ENCODE data around the gene CD2AP.
"Not testable (repeated sequence)": the region's sequence is repeated elsewhere in the genome, so short reads cannot be mapped to it uniquely, and the experiment has no call there.

The CD2AP gene

DNA sequence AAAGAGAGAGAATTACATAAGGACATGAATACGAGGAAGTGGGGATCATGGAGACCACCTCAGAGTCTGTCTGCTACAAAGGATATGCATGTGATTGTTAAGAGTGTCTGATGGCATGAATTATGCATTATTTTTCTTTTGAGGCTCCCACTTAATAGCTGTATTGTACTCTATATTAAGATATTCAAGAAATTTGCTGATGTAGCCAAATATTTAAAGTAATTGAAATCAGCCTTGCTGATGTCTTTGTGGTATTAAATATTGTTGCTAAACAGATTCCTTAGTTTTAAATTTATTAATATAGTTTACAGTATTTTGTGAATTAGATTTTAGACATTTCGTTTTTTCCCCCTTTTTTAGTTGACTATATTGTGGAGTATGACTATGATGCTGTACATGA lies 25.3 kb downstream of the CD2AP start:
- no peak for DNase-seq

DNA sequence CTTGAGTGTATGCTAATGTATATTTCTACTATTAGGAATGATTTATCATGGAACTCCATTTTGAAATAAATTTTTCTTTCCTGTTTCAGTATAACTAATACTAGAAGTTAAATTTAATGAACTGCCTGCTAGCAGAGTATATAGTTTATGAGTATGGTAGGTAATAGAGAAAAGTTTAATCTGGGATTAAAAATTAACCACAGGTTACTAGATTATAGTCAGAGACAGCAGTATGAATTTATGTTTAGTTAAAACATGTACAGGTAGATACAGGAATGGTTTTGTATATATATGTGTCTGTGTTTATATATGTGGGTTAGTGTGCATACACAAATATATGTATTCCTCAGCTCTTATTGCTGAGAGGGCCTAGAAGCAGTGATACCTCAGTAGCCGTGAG lies 32.3 kb downstream of the CD2AP start:
- DNase-seq = no peak

DNA sequence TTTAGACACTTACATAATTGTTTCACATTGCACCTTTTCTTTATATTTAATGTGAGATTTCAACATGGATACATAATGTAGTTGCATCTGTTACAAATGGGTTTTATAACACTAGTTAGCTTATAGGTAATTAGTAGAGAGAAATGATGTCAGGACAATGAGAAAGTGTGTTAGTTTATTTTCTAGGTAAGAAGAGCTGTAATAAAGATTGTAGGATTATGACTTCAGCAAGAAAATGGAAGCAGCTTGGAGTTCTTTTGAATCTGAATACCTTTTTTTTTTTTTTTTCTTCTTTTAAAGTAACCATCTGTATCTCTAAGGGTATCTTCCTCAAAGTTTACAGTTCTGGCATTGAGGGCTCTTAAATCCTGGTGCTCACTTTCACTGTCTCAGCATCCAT lies 35.3 kb downstream of the CD2AP start:
- no peak for DNase-seq

DNA sequence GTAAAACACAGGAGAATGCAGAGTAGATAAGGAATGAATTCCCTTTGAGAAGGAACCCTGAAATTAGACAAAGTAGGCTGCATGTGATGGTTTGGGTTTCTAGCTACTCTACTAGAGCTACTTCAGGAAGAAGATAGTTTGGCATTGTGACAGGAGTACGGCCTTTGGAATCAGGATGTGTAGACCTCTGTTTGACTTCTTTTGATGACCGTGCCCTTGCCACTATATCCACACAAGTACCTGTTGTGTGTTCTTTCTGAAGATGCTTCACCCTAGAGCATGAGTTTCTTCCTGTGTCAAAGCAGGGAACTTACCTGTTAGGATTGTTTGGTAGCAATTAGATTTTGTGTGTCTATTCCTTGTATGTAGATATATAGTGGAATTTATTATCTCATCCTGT lies 41.7 kb downstream of the CD2AP start:
- DNase-seq = no peak

DNA sequence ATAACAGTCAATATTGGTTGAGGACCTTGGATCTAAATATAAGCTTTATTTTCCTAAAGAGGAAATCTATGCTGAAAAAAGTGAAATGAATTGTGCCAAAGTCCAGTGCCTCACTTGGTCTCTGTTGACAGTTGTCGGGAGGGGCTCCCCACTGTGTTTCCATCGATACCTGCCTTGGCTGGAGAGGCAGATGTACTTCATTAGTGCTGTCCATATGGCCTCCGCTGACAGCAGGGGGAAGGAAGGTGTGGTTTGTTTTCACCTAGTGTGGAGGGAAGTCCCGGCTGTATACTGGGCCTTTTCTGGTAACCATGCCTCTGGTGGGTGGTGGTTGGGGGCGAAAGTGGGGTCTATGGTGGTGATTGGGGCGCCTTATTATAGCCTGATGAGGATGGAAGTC lies 42.7 kb downstream of the CD2AP start:
- DNase-seq = no peak

DNA sequence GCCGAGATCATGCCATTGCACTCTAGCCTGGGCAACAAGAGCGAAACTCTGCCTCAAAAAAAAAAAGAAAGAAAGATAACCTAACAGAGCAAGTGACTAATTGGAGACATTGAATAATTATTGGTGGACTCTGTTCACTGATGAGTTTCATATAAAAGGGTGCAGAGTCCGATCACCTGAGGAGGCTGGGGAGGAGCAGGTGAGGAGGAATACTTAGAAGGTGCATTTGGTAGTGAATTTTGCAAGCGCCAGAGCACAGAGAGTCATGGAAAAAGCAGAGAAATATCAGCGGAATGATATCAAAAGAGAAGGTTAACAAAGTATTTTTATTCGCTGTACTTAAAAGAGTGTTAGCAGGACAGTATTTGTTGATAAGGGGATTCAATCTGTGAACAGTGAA lies 44.4 kb downstream of the CD2AP start:
- no peak for DNase-seq

DNA sequence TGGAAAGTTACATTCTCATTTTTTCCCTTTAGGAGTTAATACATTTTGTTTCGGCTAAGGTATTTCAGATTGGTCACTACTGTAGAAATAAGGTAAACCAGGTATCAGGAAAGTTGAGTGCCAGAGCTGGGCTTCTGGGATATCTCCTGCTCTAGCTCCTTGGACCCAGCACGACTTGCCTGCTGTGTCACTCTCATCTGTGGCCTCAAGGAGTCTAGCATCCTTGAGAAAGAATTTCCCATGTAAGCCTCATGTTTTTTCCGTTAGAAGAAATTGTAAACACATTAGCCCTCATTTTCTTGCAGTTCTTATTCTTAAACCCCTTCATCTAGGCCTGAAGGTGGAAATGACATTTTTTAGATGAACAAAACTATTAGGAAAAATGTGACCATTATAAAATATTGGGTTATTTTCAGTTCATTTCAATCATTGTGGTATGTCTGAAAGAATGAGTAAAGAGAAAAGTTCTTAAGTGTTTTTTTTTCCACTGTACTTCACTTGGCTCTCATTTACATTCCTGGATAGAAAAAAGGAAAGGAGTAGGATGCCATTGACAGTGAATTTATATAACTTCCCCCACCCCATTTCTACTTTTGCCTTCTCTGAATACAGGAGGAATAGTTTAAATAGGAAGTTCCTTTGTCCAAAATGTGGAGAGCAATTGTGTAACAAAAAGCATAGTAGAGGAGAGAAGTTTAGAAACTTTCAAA lies 46.7 kb downstream of the CD2AP start:
- DNase-seq = no peak

DNA sequence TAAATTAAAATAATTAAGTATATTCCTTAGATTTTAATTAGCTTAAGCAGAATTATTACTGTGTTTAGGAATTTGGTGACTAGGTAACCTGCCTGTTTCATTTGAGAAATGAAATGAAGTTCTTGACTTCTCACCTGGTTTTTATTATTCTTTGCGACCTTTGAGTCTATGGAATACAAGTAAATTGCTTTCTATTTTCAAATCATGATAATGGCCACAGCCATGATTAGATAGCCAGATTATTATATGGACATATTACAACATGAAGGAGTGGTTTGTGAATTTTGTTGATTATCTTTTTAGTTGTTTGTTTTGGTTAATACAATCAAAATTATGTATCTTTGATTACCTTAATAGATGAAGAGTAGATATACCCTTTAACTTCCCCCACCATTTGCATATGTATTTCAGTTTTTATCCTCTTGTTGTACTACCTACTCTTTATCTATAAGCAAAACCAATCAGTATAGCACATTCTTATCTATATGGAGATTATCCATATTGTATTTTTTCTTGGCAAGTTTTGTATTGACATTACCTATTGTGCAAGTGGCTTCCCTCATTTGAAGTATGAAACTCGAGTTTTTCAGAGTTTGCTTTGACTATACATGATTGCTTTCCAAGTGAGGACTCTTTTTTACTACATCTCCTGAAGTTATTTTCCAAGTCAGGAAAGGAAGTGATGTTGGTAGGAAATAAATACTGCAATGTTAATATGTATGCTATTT lies 47.9 kb downstream of the CD2AP start:
- no peak for DNase-seq

DNA sequence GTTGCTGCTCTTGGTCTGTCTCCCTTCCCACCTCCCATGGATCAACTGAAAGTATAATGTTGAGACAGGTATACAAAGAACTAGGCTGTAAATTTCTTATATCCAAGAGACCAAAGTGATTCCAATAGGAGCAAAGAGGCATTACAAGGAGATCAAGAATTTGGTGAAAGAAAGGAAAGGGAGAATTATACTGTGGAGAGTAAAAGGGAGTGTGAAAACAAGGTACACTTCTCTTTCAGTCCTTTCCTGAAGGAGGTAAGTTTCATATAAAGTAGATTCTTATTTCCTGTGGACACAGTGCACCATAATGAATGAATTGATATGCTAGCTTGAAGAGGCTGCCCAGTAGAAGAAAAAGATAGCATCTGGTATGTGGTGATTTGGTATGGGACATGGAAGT lies 49.7 kb downstream of the CD2AP start:
- no peak for DNase-seq

DNA sequence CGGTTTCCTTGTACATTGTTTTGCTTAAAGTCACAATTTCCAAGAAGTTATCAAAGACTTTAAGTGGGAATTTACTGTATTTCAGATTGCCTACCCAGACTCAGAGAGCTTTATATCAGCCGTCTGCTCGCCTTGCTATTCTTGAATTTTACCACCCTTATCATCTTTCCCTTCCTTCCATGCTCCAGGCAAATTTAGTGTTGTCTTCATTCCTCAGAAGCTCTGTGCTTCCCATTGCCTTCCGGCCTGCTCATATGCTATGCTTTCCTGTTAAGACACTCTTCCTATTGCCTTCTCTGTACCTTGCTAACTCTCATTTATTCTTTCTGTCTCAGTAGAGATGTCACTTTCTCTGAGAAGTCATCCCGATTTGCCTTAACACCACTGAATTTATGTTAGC lies 52.1 kb downstream of the CD2AP start:
- DNase-seq = no peak

DNA sequence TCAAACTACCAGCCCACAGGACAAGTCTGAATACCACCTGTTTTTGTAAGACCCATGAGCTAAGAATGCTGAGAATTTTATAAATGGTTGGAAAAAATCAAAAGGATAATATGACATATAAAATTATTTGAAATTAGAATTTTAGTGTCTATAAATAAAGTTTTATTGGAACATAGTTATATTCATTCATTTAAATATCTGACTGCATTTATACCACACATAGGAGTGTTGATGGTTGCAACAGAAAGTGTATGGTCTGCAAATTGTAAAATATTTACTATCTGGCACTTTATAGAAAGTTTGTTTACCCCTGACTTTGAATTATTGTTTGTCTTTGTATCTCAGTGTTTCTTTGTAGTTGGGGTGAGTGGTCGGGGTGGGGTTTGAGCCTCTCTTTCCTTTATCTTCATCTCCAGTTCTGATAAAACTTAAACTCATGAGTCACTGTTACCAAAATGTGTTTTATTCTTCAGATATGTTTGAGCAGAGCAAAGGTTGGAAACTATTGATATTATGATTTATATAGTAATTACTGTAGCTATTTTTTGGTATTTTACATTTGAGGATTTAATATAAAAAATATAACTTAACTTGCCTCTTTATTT lies 55.5 kb downstream of the CD2AP start:
- no peak for DNase-seq

DNA sequence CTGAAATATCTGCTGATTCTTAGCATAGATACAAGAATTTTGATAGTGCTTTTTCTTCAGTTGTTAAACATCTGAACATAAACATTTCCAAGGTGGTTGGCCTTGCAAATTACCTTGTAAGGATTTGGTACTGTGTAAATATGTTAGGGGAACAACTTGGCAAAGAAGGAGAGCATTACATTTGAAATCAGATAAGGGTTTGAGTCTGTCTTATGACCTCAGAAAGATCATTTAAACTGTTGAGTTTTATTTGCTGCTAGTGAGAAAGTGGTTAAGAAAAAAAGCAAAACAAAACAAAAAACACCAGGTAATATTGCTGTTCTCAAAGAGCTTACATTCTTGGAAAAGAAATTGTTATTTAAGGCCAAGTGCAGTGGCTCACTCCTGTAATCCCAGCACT lies 56.5 kb downstream of the CD2AP start:
- DNase-seq = no peak

DNA sequence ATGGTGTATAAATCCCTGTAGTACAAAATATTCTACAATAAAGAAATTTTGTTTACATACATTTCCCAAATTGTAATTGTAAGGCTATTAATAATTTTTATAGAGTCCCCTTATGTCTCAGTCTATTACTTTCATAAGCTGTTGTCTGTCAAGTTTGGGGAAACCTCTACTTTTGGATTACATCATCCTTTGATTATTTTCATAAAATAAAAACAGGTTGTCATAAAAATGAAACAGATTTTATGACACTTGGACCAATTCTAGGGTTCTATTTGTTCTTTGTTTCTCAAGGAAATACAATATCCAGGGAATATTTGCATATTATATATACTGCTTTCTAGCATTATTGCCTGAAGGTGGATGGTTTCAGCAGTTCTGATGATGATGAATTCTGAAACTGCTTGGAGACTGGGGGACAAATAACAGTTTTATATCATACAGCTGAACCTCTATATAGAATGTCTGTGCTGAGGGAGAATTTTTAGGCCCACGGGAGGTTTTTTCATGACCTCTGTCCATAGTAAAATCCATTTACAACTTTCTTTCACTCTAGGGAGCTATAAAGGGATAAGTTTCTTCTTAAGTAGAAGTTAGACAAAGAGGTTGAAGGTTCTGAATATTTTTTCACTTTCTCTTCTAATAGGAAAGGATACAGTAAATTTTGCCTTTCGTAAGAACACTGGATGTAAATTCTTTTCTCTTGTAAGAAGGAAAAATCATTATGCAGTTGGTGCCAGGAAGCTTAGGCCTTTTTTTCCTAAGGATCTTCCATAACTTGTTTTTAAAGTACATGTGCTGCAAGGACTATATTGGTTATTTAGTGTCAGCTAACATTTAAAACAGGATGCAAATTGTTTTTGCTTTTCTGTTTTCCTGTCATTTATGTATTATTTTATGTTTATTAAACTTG lies 58.0 kb downstream of the CD2AP start:
- DNase-seq = no peak

DNA sequence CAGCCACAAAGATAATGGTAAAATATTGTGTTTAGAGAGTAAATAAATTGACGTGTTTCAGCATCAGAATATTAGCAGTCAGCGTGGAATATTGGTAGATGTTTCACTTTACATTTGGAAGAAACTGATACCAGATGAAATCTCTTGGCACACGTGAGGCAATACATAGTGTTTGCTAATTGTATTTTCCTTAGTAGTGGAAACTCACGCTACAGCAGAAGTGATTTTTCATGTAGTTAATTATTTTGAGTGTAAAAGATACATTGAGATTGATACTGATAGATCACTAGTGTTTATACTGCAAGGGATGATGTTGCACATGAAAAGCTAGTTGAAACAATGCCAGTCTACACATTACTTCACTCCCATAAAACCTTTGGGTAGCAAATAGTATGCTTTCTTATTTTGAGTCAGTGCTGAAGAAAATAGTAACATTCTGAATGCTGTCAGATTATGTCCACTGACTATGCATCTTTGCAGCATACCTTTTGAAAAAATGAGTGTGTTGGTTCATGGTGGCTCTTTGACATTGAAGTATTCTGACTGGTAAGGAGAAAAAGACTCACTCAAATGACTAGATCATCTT lies 59.3 kb downstream of the CD2AP start:
- no peak for DNase-seq

DNA sequence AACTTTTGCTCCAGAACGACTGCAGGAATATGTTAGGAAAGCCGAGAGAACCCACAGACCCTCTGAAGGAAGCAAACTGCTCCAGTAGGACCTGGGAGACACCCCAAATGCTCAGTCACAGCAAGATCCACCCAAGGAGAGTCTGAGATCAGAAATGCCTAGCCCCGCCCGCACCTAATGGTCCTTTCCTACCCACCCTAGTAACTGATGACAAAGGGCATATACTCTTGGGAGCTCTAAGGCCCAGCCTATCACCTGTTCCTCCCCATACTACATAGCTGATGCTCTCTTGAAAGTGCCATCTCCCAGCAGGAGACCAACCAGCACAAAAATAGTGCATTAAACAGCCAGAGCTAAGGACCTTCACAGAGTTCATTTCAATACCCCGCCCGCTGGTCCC lies 67.6 kb downstream of the CD2AP start:
- no peak for DNase-seq

DNA sequence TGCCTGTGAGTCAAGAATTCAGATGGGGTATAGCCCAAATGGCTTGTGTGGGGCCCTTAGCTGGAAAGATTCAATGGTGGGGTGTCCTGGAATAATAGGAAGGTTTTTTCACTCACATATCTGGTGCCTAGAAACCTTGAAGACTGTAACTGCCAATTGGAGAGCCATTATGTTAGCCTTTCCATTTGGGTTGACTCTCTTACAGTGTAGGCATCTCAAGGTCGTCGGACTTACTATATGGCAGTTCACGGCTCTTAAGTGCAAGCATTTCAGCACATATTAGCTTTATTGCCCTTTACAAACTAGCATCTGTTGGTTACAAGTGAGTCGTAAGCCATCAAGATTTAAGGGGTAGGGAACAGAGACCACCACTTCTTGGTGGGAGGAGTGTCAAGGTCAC lies 74.1 kb downstream of the CD2AP start:
- DNase-seq = no peak

DNA sequence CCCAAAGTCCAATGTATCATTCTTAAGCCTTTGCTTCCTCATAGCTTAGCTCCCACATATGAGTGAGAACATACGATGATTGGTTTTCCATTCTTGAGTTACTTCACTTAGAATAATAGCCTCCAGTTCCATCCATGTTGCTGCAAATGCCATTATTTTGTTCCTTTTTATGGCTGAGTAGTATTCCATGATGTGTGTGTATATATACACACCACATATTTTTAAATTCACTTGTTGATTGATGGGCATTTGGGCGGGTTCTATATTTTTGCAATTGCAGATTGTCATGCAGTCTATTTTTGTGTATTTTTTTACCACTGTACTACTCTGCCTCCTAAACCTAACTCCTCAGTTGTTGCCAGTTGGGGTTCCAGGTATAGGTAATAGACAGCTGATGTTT lies 74.7 kb downstream of the CD2AP start:
- no peak for DNase-seq

DNA sequence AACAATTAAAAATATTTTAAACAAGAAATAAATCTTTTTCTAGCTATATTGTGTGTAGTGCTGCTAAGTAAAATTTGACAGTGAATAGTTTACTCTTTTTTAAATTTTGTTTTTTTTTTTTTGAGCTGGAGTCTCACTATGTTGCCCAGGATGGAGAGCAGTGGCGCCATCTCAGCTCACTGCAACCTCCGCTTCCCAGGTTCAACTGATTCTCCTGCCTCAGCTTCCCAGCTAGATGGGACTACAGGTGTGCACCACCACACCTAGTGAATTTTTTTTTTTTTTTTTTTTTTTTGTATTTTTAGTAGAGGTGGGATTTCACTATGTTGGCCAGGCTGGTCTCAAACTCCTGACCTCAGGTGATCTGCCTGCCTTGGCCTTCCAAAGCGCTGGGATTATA lies 75.7 kb downstream of the CD2AP start:
- DNase-seq = not testable (repeated sequence)

DNA sequence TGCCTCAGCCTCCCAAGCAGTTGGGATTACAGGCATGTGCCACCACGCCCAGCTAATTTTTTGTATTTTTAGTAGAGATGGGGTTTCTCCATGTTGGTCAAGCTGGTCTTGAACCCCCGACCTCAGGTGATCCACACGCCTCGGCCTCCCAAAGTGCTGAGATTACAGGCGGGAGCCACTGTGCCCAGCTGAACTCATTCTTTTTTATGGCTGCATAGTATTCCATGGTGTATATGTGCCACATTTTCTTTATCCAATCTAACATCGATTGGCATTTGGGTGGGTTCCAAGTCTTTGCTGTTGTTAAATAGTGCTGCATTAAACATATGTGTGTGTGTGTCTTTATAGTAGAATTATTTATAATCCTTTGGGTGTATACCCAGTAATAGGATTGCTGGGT lies 78.9 kb downstream of the CD2AP start:
- not testable (repeated sequence) for DNase-seq

DNA sequence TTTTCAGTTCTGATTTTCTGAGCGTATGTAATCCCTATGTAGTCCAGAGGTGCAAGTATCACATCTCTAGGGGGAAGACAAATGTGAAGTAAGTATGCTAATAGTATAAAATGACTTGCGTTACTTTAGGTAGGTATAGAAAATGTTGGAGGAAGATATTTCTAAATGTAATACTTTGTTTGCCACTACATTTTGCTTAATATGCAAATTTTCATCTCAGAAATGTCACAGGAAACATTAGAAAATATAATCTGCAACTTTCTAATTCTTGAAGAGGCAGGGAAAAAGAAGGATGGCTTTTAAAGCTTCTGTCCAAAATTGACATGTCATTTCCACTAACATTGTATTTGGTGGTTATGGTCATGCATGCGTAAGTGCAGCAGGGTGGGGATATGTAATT lies 85.6 kb downstream of the CD2AP start:
- no peak for DNase-seq

DNA sequence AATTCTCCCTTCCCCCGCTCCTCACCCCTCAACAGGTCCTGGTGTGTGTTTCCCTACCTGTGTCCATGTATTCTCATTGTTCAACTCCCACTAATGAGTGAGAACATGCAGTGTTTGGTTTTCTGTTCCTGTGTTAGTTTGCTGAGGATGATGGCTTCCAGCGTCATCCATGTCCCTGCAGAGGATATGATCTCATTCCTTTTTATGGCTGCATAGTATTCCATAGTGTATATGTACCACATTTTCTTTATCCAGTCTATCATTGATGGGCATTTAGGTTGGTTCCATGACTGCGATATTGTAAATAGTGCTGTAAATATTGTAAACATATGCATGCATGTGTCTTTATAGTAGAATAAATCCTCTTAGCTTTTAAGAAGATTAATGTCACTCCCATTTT lies 89.0 kb downstream of the CD2AP start:
- not testable (repeated sequence) for DNase-seq

DNA sequence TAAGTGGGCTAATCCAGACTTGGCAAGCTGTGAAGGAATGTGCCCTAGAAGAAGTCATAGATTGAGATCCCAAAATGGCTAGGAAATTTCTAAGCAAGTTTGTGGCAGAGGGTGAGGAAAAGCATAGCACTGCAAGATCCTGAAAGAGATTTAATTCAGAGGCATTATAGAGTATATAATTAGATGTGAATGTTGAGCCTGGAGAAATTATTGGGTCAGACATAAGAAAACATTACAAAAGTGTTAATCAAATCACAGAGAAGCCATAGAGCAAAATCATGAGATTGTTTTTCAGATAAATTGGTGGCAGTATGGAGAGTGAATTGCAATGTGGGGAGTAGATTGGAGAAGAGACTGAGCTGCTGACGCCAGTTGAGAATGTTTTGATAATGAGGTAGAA lies 90.0 kb downstream of the CD2AP start:
- DNase-seq = no peak

DNA sequence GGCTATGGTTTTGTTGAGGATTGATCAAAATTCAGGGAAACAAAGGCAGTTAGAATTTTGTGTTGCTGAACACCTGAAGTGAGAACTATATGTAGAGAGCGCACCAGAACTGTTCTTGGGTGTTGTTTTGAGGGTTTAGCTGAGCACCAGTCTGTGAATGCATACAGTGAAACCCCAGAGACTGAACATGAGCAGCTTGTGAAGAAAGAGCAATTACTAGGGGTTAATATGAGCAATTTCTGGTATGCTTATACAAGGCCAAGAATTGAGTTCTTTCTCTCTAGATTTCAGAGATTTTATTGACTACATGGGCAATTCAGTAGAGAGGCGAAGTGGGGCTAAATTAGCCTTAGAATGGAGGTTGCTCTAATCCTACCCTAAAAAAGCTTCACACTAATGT lies 93.9 kb downstream of the CD2AP start:
- no peak for DNase-seq
